ENCODE results near the gene SLC22A3.
"Not testable (repeated sequence)": the region's sequence is repeated elsewhere in the genome, so short reads cannot be mapped to it uniquely, and the experiment has no call there.

Gene SLC22A3

DNA sequence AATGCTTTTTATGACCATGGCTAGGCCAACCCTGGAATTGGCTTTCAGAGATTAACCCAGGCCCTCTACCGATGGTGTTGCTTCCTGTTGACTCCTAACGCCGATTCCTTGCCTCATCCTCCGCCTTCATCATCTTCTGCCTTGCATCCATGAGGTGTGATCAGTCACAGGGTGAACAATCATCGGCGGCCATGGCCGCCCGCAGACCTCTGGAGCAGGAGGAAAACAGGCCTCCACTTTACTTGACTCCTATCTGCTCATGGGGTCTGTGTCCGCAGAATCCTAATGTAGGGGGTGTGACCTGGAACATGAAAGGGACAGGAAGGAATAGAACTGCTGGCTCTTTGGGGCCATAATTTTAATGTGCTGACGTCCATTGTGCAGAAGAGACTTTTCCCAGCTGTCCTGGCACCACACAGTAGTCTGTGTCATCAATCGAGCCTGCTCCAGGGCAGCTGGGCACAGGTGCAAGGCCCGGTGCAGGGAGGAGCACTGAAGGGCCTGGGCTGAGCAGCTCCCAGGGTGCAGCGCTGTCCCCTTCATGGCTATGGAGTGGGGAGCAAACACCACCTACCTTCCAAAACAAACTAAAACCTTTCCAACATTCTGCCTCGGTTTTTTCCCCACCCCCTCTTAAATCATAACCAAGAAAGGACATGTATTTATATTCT is 8.0 kb downstream of the SLC22A3 start:
- DNase-seq (no peak), ATAC-seq (no peak)
- Mint-ChIP-seq H3K27me3 (peaks cover 61% of the 10 kb centered on the region), H3K9me3 (no peaks in the 10 kb centered on the region), H3K27ac (peak overlapping the region in 1 of 2 donors; percentile 22), H3K4me1 (no peaks in the 10 kb centered on the region), H3K4me3 (no peak overlapping the region)

DNA sequence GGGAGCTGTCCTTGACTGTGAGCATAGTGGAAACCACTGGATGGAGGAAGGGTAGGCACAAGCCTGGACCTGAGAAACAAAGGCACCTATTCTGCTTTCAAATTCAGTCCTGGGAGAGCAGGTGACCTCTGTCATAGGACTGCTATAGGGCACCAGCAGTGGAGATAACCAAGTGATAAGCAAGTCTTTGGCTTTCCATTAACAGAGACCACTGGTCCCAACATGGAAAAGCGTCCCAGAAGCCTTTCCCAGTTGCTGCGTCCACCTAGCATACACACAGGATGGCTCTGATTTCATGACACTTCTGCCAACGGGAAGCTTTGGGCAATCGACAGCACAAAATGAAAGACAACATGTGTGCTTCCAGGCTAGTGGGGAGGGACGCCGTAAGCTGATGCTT is 8.9 kb downstream of the SLC22A3 start:
- no peaks in the 10 kb centered on the region for H3K4me1 Mint-ChIP-seq
- ATAC-seq (no peak), DNase-seq (no peak)
- H3K27me3 Mint-ChIP-seq = peaks cover 62% of the 10 kb centered on the region
- H3K9me3 Mint-ChIP-seq = no peaks in the 10 kb centered on the region
- no peak overlapping the region for H3K4me3 Mint-ChIP-seq
- no peak overlapping the region for H3K27ac Mint-ChIP-seq

DNA sequence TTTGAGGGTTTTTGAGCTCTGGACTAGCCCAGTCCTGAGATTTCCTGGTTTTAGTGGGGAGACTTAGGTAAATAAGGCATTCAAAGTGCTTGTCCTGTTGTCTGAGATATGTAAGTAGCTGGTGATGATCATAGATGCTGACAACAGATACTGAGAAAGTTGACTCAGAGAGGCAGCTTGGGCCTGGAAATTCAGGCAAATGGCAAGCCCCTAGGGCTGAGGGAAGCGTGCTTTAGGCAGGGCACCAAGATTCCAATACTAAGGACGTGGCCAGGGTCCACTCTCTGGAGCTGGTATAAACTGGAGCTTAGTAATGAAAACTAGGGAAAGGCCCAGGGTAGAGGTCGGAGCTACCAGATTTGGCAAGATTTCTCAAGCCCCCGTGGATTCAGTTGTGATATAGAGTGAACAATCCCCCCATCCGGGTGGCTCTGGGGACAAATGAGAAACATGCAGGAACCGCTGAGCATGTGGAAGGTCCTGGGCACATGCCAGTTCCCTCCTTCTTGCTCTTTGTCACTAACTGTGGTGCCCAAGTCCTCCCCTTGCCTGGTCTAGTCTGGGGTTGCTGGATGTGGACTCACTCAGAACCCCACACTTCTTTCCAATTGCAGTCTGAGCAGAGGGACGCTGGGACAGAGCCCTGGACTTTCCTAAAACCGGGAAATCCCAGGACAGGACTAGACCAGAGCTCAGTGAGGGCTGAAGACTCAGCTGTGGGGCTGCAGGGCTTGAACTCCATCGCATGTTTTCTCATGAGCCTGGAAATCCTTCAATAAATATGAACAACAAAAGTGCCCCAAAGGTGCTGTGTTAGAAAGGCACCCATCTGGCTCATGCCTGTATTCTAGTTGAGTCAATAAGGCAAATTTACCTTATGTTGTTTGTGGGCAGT is 10.3 kb downstream of the SLC22A3 start:
- no peaks in the 10 kb centered on the region for H3K4me1 Mint-ChIP-seq
- H3K27me3 Mint-ChIP-seq = peaks cover 55% of the 10 kb centered on the region
- H3K9me3 Mint-ChIP-seq = no peaks in the 10 kb centered on the region
- no peak for ATAC-seq
- no peak overlapping the region for H3K27ac Mint-ChIP-seq
- H3K4me3 Mint-ChIP-seq = no peak overlapping the region
- no peak for DNase-seq

DNA sequence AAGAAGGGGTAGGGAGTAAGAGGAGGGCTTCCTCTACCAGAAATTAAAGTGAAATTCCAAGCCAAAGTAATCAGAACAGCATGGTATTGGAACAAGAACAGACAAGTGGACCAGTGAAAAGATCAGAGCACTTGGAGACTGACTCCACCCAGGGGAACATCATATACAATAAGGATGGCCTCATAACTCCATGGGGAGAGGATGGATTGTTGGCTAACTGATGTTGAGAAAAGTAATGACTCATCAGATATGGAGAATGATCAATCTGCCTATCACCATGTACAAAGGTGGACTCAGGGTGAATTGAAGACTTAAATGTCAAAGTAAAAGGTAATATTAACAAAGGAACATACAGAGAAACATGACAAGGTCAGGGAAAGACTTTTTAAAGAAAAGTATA is 12.8 kb downstream of the SLC22A3 start:
- DNase-seq (no peak), ATAC-seq (no peak)
- Mint-ChIP-seq H3K4me3 (no peak overlapping the region), H3K4me1 (no peaks in the 10 kb centered on the region), H3K27ac (no peak overlapping the region), H3K27me3 (peaks cover 43% of the 10 kb centered on the region), H3K9me3 (no peaks in the 10 kb centered on the region)

DNA sequence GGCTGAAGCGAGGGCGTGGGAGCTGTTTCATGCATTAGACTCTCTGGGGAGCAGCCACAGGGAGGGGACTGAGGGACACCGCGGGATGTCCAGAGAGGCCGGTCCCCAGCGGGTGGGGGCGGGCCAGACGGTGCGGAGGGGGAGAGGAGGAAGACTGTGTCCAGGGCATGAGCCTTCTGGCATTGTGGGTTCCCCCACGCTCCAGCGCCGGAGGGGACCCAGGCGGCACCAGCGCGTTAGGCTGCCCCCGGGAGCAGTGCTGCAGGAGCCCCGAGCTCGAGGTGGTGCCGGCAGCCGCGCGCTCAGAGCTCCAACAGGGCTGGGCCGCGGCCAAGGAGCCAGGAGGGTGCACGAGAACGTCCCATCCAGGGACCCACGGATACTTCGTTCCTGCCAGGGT is 14.4 kb downstream of the SLC22A3 start:
- Mint-ChIP-seq H3K9me3 (no peaks in the 10 kb centered on the region), H3K4me1 (no peaks in the 10 kb centered on the region), H3K4me3 (no peak overlapping the region), H3K27me3 (peaks cover 27% of the 10 kb centered on the region), H3K27ac (no peak overlapping the region)
- peak; percentile 55 for ATAC-seq
- DNase-seq = no peak

DNA sequence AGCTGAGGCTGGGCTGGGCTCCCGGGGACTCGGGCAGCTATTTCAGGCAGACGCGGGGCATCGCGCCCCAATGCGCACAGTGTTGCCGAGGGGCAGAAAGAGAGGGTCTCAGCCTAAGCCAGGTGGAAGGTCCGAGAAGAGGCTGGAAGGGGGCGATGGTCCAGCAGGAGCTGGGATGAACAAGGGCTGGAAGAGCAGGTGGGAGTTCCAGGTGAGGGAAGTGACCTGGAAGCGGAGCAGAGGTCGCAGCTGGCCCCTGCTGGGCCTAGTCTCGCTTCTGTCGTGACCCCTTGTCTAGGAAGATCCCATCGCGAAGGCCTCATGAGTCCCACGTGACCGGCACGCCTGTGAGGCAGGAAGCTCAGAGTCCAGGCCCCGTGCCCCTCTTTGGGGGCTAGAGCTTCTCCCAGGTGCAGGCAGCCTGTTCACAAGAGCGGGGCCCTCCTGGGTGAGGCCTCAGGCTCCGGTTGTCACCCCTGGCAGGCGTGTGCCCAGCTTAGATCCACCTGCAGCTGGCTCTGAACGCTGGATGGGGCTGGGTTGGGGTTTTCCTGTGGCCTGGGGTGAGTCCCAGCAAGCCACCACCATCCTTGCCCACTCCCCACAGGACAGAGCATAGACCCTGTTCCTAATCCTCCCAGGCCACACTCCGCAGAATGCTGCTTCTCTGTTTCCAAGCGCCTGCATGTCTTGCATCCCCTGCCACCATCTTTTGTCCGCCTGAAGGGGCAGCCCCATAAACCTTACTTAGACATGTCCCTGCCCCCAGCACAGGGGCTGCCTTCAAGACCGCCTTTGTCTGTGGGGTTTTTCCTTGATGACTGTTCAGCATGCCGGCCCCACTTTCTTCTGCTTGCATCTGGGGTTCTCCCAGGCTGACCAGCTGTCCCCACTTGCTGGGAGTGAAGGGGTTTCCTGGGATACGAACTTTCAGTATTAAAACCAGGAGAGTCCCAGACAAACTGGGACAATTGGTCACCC is 15.1 kb downstream of the SLC22A3 start:
- DNase-seq (no peak), ATAC-seq (peak; percentile 28)
- no peak overlapping the region for H3K27ac Mint-ChIP-seq
- peaks cover 26% of the 10 kb centered on the region for H3K27me3 Mint-ChIP-seq
- H3K9me3 Mint-ChIP-seq = peaks cover 0 to 4% of the 10 kb centered on the region in 2 donors
- H3K4me1 Mint-ChIP-seq = no peaks in the 10 kb centered on the region
- H3K4me3 Mint-ChIP-seq = no peak overlapping the region

DNA sequence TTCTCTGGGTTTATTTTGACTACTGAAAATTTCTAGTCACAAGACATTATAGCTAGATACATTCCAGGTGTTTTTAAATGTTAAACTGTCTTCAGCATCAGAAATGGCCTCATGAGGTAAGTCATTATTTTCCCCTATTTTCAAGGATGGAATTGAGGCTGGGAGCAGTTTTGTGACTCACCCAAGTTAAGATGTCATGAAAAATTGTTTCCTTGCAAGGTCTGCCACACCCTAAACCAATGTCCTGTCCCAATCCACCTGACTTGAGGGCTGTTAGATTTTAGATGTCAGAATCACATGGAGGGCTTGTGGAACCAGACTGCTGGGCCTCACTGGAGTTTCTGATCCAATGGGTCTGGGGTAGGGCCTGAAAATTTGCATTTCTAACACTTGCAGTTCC is 16.9 kb downstream of the SLC22A3 start:
- peaks cover 28% of the 10 kb centered on the region for H3K27me3 Mint-ChIP-seq

DNA sequence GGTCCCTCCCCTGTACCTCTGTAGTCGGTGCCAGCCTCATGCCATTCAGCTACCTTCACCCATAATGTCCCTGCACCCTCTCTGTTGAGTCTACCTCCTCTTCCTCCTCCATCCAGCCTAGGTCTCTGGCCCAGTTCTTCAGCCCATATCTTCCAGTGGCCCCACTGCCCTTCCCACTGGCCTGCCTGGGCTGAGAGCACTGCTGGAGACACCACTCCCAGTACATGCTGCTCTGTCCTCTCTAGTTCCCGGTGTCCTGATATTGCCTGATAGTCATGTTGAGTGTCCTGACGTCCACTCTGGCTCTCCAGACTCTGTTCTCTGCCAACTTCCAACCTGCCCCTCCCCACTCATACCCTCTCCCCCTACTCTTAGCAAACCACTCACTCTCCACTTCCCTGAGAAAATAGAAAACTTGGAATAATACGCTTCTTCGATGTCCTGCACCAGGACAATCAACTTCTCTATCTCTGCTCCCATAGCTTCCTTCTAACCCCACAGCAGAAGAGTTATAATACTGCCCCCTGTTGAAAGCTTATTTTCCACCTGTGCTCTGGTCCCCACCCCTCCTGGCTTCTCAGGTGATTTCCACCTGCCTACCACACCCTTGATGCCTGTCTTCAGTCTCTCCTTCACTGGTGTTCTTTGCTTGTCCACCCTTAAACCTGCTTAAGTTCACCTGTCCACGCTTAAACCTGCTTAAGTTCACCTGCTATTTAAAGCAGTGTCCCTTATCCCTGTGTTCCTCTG is 19.8 kb downstream of the SLC22A3 start:
- Mint-ChIP-seq H3K9me3 (peaks cover 4 to 23% of the 10 kb centered on the region in 2 donors), H3K4me3 (no peak overlapping the region), H3K27ac (no peak overlapping the region), H3K4me1 (no peaks in the 10 kb centered on the region), H3K27me3 (peaks cover 22% of the 10 kb centered on the region)
- DNase-seq (no peak), ATAC-seq (no peak)

More for the DNA sequence above, 16.9 kb downstream of the SLC22A3 start:
- Mint-ChIP-seq H3K4me1 (no peaks in the 10 kb centered on the region), H3K9me3 (peaks cover 0 to 9% of the 10 kb centered on the region in 2 donors), H3K27ac (no peak overlapping the region), H3K4me3 (no peak overlapping the region)
- DNase-seq = no peak
- ATAC-seq = no peak

DNA sequence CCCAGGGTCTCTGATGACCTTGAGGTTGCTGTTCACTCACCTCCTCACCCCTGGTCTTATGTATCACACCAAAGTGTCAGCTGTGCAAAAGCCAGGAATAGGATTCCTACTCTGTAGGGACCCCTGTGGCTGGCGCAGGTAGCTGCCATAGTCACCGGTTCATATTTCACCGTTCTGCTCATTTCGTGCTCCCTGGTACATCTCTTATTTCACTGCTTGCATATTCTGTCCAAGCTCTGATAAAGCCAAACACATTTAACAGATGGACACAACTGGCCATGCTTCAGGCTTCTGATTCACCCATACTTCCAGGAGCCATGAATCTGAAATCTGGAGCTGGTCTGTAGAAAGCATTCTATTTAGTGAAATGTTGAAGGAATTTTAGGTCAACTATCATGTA is 20.5 kb downstream of the SLC22A3 start:
- Mint-ChIP-seq H3K4me3 (no peak overlapping the region), H3K27ac (no peak overlapping the region), H3K9me3 (peaks cover 4 to 27% of the 10 kb centered on the region in 2 donors), H3K4me1 (no peaks in the 10 kb centered on the region), H3K27me3 (peaks cover 29% of the 10 kb centered on the region)
- no peak for DNase-seq
- ATAC-seq = no peak

DNA sequence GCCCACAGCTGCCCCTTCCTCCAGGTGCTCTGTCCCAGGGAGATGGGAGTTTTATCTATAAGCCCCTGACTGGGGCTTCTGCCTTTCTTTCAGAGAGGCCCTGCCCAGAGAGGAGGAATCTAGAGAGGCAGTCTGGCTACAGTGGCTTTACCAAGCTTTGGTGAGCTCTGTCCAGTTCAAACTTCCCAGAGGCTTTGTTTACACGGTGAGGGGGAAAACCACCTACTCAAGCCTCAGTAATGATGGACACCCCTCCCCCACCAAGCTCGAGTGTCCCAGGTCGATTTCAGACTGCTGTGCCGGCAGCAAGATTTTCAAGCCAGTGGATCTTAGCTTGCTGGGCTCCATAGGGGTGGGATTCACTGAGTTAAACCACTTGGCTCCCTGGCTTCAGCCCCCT is 25.4 kb downstream of the SLC22A3 start:
- H3K9me3 Mint-ChIP-seq = peaks cover 4 to 20% of the 10 kb centered on the region in 2 donors
- peaks cover 30% of the 10 kb centered on the region for H3K27me3 Mint-ChIP-seq
- ATAC-seq, DNase-seq, H3K4me3 Mint-ChIP-seq, H3K4me1 Mint-ChIP-seq, H3K27ac Mint-ChIP-seq: not testable (repeated sequence)

DNA sequence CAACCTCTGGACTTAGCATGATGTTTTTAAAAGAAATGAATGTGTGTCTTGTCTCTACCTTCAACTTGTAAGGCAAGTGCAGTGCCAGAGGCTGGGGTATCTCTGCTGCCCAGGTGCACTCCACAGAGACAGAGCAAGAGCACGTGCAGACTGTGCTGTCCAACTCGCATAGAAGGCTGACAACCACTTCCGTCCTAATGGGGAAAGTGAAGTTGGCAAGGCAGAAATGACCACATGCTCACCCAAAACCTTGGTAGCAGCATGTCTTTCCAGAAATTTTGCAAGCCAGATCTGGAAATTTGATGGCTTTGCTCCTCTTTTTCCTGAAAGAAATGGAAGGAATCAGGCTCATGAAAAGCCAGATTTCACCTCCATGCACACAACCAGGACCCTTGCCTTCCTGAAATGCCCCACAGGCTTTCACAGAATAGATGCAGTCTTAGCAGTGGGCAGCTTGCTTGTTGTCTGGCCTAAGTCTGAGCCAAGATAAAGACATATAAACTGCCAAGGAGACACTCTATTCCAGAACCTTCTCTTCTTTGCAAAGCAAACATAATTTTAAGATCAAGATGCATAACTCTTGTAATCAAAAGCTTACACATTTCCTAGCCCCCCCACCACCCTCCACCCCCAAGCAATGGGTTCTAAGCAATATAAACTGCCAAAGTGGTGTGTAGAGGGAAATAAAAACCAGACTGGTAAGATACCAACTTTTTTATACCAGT is 26.8 kb downstream of the SLC22A3 start:
- no peak for ATAC-seq
- peaks cover 28% of the 10 kb centered on the region for H3K27me3 Mint-ChIP-seq
- H3K9me3 Mint-ChIP-seq = peaks cover 4 to 18% of the 10 kb centered on the region in 2 donors
- no peak overlapping the region for H3K4me3 Mint-ChIP-seq
- DNase-seq = no peak
- H3K27ac Mint-ChIP-seq = no peak overlapping the region
- no peaks in the 10 kb centered on the region for H3K4me1 Mint-ChIP-seq

DNA sequence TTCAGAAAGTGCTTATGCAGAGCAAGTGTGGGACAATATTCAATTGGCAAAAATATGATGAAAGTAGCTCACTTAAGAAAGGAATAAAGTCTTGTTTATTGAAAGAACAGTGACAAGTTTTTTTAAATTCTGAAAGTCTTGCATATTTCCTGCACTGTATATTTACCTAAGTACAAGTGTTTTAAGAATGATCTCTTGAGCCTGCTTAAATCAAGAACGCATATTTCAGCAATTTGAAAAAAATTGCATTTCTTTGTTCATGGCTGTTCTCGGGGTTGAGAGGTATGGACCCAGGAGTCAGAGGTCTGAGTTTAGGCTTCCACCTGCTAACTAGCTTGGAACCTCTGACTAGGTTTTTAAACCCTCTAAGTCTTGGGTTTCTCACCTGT is 27.4 kb downstream of the SLC22A3 start:
- no peak overlapping the region for H3K4me3 Mint-ChIP-seq
- peaks cover 4 to 17% of the 10 kb centered on the region in 2 donors for H3K9me3 Mint-ChIP-seq
- ATAC-seq = no peak
- H3K27ac Mint-ChIP-seq = no peak overlapping the region
- DNase-seq = no peak
- H3K27me3 Mint-ChIP-seq = peaks cover 28% of the 10 kb centered on the region
- no peaks in the 10 kb centered on the region for H3K4me1 Mint-ChIP-seq

DNA sequence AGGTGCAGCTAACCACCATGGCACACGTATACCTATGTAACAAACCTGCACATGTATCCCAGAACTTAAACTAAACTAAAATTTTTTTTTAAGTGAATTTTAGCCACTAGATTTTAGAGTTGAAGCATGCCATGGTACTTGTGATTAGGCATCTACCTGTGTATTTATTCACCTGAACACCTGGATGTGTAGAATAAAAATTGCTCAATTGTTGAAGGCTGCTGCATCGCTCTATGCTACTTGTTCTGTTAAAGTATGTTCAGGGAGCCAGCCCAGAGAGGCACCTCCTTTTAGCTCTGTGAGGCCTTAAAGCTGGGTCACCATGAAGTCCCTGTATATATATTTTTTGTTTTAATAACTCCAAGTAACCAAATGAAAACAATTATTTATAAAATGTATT is 28.3 kb downstream of the SLC22A3 start:
- no peak overlapping the region for H3K4me3 Mint-ChIP-seq

DNA sequence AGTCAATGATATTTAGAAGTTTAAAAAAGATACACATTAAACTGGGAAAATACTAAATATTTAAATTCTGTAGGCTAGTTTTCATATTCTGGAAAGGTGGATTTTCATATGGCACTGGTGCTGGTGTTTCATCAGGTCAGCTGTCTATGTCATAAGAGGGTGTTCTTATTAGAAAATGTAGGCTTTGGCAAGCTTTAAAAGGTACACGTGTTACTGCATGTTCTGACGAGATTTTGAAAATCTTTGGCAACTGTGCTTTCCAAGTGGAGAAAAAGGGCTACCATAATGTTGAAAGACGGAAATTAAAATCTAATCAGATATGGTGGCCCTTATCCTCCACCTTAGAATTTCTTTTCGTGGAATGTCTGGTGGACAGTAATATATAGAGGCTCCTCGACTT is 30.0 kb downstream of the SLC22A3 start:
- Mint-ChIP-seq H3K9me3 (peaks cover 6 to 12% of the 10 kb centered on the region in 2 donors), H3K27me3 (peaks cover 16% of the 10 kb centered on the region), H3K4me3 (no peak overlapping the region), H3K4me1 (no peaks in the 10 kb centered on the region), H3K27ac (no peak overlapping the region)
- DNase-seq = no peak
- no peak for ATAC-seq

More for the DNA sequence above, 28.3 kb downstream of the SLC22A3 start:
- no peaks in the 10 kb centered on the region for H3K4me1 Mint-ChIP-seq
- peaks cover 4 to 11% of the 10 kb centered on the region in 2 donors for H3K9me3 Mint-ChIP-seq
- no peak for DNase-seq
- H3K27ac Mint-ChIP-seq = no peak overlapping the region
- H3K27me3 Mint-ChIP-seq = peaks cover 28% of the 10 kb centered on the region
- ATAC-seq = no peak

Measured in stimulated activated naive CD8-positive, alpha-beta T cell treated with anti-CD3 and anti-CD28 coated beads, Interleukin-15, amount 100 ng/mL, for 72 hours (primary cell).